Kidney glomerular epithelial cell (primary cell): ENCODE data around the gene ABLIM2.

Source experiments
- DNase-seq: peaks from one replicate; lab custom pipeline; 2025; lab: John Stamatoyannopoulos, UW

Gene ABLIM2

DNA sequence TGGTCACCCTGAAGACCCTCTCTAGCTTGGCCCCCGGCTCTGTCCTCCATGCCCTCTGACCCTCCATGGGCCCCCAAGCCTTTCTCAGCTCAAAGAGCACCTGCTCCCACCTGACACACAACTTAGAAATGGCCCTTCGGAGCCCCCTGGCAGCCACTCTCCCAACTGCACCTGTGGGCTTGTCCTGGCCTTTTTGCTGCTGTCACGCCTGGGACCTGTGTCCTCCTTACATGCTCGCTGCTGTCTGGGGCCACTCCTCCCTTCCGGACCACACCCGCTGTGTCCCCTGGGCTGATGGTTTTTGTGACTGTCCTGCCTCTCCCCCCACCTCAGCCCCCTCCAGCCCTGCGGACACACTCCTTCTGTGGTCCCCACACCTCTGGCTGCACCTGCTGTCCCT is 112.7 kb downstream of the ABLIM2 start:
- no peak for DNase-seq

DNA sequence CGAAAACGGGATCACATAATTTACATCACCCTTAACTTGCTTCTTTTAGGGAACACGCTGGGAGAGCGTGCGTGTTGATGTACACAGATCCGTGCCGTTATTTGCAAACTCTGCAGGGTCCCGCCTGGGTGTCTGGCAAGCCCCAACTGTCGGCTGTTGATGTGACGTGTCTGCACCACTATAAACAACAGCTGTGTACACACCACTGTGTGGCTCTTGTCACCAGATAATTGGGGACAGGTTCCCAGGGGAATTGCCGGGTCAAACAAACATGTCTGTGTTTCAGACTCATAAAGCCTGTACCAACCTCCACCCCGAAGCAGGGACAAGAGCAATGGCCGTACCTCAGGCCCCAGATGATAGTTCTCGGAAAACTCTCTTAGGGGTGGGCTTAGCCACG is 113.9 kb downstream of the ABLIM2 start:
- DNase-seq = no peak

DNA sequence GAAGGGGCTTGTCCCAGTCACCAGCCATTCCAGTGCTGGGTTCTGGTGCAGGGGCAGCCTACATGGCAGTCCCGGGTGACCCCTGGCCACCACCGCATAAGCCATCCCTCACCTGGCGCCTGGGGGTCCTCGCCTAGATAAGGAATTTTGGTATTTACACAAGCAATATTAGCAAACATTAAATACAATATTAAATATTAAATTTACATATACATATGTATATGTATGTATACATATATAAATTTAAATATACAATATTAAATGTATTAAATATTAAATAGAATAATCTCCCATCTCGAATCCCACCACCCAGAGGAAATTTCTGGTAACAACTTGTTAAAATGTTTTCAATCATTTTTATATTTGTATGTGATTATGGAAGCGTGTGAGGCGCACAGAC is 114.4 kb downstream of the ABLIM2 start:
- no peak for DNase-seq

DNA sequence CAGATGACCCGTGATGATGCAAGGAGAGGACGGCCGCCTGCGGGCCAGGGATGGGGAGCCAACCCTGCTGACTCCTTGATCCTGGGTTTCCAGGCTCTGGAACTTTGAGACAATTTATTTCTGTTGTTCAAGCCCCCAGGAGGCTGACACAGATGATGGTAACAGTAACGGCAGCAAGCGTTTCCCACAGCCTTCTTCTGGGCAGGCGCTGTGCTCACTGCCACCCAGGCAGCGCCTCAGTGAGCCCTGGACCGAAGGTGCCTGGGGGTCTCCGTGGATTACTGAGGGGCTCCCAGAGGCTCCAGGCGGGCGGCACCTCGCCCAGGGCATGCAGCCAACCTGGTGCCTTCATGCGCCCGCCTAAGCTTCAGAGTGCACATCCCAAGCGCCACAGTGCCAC is 115.0 kb downstream of the ABLIM2 start:
- DNase-seq = no peak

DNA sequence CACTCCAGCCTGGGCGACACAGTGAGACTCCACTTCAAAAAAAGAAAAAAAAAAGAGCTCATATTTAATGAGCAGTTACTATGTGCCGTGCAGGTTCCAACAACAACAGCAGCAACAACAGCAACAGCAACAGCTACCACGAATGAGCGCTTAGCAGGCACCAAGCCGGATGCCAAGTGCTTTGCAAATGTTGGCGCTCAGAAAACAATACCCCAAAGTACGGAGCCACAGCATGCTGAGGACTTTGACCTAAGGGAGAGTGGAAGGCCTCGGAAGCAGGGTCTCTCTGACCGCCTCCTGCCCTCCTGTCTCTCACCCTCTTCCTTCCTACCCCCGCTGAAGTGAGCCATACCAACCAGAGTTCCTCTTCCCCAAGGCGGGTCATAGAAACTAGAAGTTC is 116.7 kb downstream of the ABLIM2 start:
- DNase-seq = no peak

DNA sequence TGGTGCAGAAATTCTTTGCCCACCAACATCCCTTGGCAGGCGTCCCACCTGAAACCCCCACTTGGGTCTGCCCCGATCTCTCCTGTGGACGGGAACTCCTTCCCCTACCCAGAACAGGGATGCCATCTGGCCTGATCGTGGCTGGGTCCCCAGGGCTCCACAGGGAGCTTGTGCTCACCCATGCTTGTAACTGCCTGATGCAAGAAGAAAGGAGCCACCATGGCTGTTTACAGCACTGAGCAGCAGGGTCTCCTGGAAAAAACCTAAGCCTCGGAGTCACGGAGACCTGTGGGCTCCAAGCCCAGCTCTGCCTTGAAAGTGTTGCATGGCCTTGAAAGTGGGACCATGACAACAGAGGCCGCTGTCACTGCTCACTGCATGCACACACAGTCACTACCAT is 117.4 kb downstream of the ABLIM2 start:
- no peak for DNase-seq

DNA sequence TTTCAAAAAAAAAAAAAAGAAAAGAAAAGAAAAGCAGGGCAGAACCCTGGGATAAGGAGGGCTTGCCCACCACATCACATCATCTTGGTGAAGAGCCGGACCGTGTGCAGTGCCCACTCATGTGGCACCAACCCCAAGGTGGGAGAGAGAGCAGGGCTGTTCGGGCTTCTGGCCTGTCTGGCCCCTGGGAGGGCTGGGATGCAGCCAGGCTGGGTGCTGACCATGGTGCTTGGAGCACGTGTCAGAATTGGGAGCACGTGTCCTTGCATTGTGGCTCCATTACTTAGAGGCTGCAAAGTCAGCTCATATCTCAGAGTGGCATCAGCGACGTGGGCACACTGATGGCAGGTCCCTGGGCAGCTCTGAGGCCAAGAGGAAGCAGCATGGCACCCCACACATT is 118.0 kb downstream of the ABLIM2 start:
- no peak for DNase-seq

DNA sequence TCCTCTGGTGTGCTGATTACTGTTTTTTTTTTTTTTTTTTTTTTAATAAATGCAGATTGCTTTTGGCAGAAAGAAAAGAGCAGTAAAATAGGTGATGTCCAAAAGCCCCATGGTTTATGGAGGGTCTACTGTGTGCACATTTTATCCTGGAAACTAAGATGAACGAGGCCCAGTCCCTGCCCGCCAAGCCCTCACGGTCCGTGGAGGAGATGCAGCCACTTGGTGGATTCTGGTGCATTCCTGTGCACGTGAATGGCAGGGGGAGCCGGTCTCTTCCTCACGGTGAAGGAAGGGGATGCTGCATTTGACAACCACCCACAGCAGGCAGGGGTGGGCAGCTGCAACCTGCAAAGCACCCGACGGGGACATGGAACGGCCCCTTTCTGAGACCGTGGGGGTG is 118.8 kb downstream of the ABLIM2 start:
- DNase-seq = no peak

DNA sequence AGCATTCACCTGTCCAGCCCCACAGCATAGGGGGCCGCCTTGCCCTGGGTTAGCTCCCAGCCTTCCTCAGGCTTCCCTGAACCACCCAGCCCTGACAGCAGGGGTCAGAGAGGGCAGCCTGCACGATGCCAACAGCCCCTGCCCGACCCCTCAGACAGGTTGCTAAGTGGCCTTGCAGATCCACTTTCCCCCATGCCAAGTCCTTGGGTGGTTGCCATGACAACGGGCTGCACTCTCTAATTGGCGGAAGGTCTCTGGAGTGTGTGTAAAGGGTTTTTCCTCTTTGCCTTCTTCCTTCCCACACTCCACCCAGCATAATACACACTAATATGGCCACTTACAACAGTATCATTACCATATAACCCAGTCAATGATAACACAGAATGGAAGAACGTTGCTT is 119.3 kb downstream of the ABLIM2 start:
- no peak for DNase-seq

DNA sequence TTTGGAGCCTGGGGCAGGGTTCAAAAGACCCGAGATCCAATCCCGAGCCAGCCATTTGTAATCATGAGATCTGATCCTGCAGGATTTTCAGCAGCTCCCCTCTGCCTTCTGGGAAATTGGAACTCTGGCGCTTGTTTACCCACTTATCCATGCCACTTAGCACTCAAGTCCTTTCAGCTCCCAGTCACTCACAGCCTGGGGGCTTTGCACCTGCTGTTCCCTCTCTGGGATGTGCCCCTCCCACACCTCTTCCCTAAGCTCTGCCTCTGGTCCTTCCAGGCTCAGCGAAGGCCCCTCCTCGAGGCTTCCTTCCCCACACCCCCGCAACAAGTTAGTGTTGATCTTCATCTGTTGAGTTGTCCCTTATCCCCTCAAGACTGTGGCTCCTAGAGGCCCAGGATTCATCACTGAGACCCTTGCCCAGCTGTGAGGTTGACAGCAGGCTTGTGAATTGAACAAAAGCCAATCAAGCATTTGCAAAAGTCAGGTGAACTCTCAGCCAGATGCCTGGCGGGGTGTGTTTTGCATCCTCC is 119.8 kb downstream of the ABLIM2 start:
- no peak for DNase-seq

DNA sequence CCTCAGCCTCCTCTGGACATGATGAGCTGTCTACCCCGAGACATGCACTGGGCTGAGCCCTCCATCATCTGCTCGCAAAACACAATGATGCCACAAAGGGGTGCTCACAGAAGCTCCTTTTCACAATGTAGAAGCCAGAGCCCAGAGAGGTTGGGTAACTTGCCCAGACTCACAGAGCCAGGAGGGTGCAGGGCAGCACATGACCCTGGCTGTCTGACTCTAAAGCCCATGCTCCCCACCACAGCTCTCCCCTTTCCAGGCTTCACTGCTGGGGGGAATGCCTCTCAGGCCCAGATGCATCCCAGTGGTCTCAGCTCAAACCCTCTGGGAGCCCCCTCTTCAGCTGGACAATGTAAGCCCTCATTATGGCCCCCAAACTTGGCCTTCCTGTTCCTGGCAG is 120.5 kb downstream of the ABLIM2 start:
- DNase-seq = no peak

DNA sequence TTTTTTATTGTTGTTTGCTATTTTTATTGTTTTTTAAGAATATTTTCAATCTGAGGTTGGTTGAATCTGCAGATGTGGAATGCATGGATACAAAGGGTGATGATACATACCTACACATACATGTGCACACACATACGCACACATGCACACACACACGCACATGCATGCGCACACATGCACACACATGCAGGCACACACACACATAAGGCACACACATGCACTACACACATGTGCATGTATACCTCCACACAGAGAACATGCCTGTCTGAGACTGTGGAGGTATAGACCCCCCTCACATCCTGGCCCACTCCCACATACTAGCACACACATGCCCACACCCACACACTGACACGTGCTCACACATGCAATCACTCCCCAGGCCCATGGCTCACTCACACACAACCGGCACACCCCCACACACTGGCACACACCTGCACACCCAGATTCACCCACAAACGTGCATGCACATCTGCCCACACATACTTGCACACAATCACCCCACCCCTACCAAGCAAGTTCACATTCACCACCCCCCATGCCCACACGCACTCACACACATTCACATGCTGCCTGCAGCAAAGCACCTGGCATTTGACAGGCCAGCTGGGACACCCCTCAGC is 121.4 kb downstream of the ABLIM2 start:
- no peak for DNase-seq

DNA sequence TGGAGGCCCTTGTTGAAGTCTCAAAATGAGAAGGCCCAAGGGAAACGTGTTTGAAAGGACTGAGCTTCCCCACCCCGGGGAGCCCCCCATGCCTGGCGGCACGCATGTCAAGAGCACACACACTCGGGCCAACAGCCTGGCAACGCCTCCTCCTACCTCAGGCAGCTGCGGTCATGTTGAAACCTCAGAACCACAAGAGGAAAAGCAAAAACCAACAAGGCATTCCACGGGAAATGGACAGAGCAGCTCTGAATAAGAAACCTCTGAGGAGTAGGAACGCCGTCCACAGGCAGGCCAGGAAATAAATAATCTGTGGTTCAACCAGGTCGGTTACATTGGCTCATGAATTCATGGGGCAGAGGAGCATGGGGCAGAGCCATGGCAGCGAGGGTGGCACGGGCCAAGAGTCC is 123.2 kb downstream of the ABLIM2 start:
- DNase-seq = no peak

DNA sequence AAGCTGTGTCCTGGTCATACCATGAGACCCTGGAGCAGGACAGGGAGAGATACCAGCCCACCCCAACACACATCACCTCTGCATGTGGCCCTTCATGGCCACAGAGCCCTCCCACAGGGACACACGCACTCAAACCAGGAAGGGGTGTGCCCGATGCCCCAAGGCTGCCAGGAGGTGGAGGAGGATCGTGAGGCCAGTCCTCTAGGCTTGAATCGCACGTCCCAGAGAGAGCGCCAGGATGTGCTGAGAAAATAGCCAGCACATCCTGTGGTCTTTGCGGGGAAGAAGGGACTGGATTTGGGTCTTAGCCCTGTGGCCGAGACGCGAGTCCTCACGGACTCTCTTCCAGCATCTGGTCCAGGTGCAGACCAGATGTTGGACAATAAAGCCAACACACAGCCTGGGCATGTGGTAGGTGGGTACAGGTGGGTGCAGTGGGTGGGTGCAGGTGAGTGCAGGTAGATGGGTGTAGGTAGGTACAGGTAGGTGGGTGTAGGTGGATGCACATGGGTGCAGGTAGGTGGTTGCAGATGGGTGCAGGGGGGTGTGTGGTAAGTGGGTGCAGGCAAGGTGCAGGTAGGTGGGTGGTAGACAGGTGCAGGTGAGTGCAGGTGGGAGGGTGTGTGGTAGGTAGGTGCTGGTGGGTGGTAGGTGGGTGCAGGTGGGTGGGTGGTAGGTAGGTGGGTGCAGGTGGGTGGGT is 124.6 kb downstream of the ABLIM2 start:
- no peak for DNase-seq

DNA sequence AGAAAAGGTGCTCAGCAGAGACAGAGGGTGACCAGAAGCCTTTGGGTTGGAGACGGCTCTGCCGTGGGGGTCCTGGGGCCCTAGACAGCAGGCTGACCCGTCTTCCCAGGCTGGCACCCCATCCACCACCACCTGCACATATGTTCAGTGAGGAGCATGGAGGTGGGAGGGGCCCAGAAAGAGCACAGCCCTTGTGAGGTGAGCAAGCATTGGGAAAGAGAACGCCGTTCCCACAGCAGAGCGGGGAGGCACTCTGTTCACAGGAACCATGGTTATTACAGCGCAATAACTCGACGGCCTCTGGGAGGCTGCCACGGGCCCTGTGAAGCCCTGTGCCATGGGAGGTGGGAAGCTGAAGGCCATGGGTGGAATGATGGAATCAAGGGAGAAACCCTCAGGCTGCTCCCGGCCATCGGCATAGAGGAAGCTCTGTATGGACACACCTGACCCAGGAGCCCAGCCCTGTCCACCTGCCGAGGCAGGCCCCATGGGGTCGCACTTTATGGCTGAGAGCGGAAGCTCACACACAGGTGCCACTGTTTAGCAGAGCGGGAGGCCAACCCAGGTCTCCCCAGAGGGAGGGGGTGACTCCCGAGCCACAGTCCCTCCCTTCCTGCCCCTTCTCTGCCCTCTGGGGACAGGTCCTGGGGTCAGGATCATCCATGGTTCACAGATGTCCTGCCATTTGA is 125.4 kb downstream of the ABLIM2 start:
- no peak for DNase-seq

DNA sequence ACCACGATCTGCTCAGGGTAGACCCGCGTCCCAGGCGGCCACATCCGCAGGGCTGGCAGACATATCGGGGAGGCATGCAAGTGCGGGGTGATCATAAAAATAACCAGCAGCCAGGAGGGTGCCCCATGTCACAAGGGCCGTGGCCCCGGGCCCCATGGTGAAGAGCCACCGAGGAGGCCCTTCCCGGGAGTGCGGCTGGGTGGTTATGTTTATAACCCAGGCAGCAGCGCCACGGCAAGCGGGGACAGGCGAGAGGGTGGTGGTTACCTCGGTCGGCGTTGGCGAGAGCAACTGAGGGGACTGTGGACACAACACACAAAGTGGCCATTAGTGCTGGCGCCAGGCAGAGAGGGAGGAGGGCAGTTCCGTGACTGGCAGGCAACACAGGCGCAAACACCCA is 126.2 kb downstream of the ABLIM2 start:
- no peak for DNase-seq

DNA sequence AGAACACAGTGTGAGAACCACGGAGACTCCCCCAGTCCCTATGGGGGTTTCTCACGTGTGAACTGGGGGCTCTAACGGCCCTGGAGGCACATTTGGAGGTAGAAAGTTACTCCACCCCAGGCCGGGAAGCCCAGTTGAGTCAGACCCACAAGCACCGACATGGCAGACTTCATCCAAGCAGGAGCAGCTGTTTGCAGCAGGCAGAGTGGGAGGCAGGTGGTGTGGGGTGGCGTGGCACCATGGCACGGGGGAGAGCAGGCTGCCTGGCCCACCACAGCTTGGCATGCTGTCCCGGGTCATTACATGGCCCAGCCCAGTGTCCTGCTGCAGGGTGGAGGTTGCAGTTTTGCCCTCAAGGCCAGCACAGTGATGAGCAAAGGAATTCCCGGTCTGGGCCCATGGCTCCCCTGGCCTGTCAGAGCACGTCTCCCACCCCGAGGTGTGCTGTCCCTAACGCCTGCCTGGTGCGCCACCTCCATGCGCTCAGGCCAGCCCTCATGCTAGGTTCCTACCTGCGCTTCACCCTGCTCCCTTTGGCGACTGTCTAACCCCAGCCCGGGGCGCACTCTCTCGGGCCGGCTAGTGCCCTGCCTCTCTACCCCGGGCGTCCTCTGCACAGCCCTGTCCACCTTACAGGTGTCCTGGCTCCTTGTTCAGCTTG is 128.4 kb downstream of the ABLIM2 start:
- DNase-seq = no peak

DNA sequence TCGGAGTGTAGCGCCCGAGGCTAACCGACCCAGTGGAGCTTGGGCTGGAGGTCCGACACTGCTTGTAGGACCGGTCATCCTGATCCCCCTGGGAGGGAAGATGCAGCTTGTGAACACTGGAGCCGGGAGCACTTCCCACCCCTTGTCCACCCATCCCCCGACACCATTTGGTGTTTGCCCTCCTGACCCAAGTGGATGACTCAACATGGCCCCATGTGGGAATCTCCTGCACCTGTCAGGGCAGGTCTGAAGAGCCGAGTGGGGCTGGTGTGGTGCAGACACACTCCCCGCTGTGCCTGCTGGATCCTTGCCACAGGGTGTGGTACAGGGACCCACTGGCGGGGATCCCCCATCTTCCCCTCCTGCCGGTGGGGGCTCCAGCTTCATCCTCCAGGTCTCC is 128.9 kb downstream of the ABLIM2 start:
- no peak for DNase-seq

DNA sequence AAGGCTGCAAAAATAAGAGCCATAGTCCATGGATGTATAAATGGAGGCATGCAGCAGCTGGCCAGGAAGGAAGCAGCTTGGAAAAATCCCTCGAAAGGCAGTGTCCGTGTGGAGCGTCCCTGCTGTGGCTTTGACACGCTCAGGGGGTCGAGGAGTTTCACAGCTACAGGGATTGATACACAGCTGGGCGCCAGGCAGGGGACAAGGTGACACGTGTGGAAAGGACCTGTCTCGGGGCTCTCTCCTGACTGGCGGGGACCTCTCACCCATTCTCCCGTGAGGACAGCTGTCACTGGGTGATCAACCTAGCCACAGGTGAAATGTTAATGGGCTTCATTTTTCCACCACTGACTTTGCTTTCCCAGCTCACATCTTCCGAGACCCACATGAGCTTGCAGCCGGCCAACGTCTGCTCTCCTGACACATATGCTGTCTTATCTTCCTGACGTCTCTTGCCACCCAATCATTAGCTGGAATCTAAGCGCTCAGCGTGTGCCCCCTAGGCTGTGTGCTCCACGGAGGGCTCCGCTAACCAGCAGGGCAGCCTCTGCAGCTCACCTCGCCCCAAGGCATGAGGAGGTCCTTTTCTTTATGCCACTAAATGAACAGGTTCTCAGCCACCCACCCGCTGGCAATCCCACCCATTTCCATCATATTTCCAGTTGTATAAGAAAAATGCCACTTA is 129.6 kb downstream of the ABLIM2 start:
- DNase-seq = no peak

DNA sequence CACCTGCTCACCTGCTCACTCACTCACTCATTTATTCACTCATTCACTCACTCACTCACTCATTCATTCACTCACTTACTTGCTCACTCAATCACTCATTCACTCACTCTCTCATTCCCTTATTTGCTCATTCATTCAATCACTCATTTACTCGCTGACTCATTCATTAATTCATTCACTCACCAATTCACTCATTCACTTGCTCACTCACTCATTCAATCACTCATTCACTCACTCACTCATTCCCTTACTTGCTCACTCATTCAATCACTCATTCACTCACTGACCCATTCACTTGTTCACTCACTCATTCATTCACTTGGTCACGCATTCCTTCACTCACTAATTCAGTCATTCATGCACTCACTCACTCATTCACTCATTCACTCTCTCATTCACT is 130.2 kb downstream of the ABLIM2 start:
- no peak for DNase-seq

DNA sequence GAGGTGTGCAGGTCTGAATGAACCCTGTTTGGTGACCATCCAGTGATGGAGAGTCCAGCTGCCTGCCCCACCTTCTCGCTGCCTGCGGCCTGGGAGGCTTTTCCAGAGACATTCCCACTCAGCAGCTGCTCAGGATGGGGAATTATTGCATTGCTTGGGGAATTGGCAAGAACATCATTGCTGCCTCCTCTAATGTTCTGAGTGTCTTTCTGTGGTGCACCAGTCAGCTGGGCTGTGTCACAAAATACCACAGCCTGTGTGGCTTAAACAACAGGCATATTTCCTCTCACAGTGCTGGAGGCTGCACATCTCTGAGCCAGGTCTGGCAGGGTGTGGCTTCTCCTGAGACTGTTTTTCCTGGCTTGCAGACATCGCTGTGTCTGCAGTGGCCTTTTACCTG is 132.2 kb downstream of the ABLIM2 start:
- DNase-seq = no peak

DNA sequence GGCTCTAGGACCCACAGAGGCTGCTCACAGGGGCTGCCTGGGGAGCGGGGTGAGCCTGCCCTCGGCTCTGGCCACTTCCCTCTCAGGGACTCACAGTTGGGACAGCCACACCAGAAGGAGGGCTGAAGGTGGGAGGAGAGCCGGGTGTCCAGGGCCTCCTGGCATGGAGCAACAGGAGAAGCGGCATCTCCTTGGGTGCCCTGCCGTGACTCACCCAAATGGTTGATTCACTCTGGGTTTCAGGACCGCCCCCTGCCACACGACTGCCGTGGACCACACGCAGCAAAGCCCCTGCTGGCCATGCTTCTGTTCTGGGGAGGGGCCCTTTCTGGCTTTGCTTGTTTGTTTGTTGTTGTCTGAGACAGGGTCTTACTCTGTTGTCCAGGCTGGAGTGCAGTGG is 132.9 kb downstream of the ABLIM2 start:
- no peak for DNase-seq
